Neural cell (in vitro differentiated cells): ENCODE measurements around the gene ST6GALNAC3.

ENCODE experiments used
- EZH2 ChIP-seq: fragments of 200-600, 300-800 bp; shearing (Covaris generic), sonication (generic); IDR thresholded peaks from 2 replicates; pipeline ENCODE4 v1.6.1; 2014; ENCODE audit warnings: antibody characterized with exemption, low read length, borderline replicate concordance, mild to moderate bottlenecking; ENCODE audit not compliant: insufficient read depth, poor library complexity, severe bottlenecking
- MXI1 ChIP-seq: fragments of 450-650 bp; conservative IDR thresholded peaks from 2 replicates; pipeline ENCODE4 v1.6.1; 2014; ENCODE audit warnings: antibody characterized with exemption, mild to moderate bottlenecking; ENCODE audit not compliant: poor library complexity, severe bottlenecking
- POLR2AphosphoS5 ChIP-seq: IDR thresholded peaks from 2 replicates; pipeline ENCODE4 v1.6.1; 2012
- TF ChIP-seq, protein P1 (sequence below): fragments of 450-650 bp; IDR thresholded peaks from 2 replicates; pipeline ENCODE4 v1.5.1; 2014; ENCODE audit warnings: antibody characterized with exemption, mild to moderate bottlenecking, moderate library complexity; ENCODE audit not compliant: poor library complexity, severe bottlenecking

DNA sequence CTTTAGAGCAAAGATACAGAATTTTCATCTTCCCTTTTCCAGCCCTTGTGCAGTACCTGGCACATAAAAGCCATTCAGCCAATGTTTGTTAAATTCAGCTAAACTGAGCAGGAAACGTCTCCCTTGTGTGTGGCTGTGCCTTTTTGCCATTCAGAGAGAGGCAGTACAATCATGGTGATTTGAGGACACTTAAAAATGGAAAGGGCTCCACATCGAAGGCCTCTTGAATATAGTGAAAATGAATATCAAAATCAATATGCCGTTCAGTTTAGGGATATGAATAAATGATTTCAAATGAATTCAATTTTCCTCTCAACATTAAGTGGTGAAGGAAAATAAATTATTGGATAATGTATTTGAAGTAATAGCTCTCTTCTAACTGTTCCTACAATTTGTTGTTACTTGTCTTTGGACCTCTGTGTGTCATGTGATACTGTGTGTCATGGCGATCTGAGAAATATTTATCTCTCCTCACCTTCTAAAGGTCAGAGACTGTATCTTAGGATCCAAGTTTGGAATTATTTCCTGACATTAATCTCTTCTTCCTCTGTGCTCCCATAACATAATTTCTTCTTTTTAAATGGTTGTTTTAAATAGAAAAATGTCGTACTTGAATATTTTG, 437.1 kb downstream of the ST6GALNAC3 start:
- TF ChIP-seq, protein P1, sequence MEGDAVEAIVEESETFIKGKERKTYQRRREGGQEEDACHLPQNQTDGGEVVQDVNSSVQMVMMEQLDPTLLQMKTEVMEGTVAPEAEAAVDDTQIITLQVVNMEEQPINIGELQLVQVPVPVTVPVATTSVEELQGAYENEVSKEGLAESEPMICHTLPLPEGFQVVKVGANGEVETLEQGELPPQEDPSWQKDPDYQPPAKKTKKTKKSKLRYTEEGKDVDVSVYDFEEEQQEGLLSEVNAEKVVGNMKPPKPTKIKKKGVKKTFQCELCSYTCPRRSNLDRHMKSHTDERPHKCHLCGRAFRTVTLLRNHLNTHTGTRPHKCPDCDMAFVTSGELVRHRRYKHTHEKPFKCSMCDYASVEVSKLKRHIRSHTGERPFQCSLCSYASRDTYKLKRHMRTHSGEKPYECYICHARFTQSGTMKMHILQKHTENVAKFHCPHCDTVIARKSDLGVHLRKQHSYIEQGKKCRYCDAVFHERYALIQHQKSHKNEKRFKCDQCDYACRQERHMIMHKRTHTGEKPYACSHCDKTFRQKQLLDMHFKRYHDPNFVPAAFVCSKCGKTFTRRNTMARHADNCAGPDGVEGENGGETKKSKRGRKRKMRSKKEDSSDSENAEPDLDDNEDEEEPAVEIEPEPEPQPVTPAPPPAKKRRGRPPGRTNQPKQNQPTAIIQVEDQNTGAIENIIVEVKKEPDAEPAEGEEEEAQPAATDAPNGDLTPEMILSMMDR = no peak
- TF ChIP-seq EZH2 (no peak), MXI1 (no peak), POLR2AphosphoS5 (no peak)
